Effector CD8-positive, alpha-beta T cell (primary cell): ENCODE measurements around the gene RILP.

Source experiments
- DNase-seq: peaks from one replicate; lab custom pipeline; 2025; lab: John Stamatoyannopoulos, UW

The RILP gene

GRCh38 chr17:1648173-1648962, 1.3 kb downstream of the RILP start:
- no peak for DNase-seq

- DNase-seq: no peak
Observed at GRCh38 chr17:1647802-1648171, 1.9 kb downstream of the RILP start.

DNA sequence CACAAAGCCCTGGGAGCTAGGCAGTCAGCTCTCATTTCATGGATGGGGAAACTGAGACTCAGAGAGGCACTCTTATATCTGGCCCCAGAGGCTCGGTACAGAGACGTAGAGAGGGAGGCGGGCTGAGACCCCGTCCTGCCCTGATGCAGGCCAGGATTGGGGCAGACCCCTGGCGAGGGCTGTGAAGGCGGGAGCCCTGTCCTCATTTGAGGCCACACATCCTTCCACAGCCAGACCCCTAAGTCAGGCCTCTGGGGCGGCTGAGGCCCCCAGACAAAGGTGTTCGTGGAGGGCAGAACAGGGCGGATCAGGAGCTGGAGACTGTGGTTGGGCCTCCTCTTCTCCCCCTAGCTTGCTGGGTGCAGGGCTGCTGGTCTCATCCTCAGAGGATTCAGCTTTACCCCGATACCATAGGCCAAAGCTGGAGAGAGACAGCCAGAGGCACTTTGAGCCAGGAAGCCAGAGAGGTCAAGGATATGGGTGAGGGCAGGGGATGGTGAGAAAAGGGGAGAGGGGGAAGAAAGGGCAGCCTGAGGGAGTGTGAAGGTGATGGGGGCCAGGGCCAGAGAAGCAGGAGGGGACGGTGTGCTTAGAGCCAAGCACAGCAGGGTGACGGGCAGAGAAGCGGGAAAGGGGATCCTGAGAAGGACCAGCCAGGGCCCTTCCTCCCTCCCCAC, 3.3 kb downstream of the RILP start:
- DNase-seq: no peak

GRCh38 chr17:1645207-1646171, 4.2 kb downstream of the RILP start, which contains the start of gene SCARF1:
SCARF1 (minus strand) TSS chr17:1645732; CDS start chr17:1645697, 35 bp downstream.
- no peak for DNase-seq

GRCh38 chr17:1644493-1645206, 5.0 kb downstream of the RILP start:
- no peak for DNase-seq

DNA sequence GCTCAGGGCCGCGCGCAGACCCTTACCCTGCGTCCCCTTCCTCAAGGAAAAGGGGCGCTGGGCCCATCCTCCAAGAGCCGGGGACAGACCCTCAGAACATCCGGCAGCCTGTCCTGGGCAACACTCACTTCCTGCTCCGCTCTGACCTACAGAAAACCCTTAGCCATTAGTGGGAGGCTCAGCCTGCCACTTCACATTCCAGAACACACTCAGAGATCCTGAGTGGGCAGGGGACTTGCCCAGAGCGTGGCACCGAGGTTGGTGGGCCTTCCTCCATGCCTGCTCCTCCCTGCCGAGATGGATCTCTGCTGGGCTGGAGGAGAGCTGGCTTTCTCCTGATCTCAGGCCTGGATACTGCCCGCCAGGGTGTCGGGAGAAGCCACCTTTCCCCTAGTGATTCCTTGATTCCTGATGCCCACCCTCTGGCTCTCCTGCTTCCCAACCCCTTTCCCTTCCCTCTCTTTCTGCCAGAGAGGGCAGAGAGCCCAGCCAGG, 5.6 kb downstream of the RILP start:
- no peak for DNase-seq

DNA sequence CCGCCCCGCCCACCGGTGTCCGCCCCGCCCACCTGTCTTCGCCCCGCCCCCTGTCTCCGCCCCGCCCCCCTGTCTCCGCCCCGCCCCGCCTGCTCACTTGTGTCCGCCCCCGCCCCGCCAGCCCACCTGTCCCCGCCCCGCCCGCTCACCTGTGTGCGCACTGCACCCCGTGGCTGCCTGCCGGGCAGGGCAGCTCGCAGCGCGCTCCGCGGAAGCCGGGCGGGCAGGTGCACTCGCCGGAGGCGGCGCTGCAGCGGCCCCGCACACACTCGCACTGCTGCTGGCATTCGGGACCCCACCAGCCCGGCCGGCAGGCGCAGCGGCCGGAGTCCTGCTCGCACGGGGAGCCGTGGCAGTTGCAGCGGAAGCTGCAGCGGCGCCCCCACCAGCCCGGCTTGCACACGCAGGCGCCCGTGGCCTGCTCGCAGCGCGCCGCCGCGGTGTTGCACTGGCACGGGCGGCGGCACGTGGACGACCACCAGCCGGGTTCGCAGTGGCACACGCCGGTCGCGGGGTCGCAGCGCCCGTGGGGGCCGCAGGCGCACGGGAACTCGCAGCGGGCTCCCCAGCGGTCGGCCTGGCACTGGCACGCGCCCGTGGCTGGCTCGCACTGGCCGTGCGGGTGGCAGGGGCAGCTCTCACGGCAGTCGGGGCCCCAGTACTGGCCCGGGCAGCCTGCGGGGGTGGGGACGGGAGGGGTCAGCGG, 6.2 kb downstream of the RILP start:
- peak; percentile 66 for DNase-seq

DNA sequence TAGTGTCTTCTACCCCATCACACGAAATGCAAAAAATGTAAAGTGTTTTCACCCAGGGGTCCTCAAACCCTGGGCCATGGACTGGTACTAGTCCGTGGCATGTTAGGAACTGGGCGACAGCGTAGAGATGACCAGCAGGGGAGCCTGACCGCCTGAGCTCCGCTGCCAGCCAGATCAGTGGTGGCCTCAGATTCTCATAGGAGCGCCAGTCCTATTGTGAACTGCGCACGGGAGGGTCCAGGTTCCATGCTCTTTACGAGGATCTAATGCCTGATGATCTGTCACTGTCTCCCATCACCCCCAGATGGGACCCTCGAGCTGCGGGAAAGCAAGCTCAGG, 8.6 kb downstream of the RILP start:
- DNase-seq: no peak

GRCh38 chr17:1640329-1641064, 9.2 kb downstream of the RILP start:
- DNase-seq: no peak

GRCh38 chr17:1639549-1640180, 10.0 kb downstream of the RILP start:
- no peak for DNase-seq

GRCh38 chr17:1638624-1639300, 10.9 kb downstream of the RILP start:
- DNase-seq: no peak

DNA sequence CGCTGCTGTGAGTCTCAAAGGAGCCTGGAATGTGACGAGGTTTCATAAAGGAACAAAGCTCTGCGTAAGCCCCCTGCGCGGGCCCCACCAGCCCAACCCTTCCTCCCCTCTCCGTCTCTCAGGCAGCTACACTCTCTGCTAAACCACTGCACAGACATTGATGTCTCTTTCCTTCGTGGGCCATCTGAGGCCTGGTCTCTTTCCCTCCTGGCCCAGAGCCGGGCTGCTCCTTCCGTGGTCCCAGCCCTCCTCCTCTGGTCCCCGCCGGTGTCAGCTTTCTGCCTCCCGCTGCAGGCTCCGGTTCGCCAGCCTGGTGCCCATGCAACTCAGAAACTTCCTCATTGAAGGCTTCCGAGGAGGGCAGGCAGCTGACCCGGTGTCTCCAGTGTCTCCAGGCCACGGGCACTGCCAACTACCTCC, 11.5 kb downstream of the RILP start:
- no peak for DNase-seq

DNA sequence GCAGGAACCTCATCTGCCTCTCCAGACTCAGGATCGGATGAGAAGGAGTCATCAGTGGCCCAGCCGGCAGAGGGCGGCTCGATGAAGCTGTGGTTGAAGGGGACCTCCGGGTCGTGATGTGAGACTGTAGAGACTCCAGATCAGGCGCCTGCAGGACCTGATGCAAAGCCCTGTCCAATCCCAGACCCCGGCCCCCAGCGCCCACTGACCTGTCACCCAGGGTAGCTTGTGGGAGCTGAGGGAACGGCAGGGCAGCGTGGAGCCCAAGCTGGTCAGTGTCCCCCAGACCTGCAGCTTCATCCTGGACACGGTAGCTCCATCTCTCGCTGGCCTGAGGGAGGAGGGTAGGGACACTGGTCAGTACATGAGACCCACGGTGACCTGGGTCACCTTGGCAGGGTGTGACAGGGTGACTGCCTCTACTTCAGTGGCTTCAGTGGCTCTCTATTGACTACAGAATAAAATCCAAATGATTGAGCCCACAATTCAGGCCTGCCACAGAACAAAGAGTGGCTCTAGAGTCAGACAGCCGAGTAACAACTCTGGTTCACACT, 12.9 kb downstream of the RILP start:
- DNase-seq: no peak

DNA sequence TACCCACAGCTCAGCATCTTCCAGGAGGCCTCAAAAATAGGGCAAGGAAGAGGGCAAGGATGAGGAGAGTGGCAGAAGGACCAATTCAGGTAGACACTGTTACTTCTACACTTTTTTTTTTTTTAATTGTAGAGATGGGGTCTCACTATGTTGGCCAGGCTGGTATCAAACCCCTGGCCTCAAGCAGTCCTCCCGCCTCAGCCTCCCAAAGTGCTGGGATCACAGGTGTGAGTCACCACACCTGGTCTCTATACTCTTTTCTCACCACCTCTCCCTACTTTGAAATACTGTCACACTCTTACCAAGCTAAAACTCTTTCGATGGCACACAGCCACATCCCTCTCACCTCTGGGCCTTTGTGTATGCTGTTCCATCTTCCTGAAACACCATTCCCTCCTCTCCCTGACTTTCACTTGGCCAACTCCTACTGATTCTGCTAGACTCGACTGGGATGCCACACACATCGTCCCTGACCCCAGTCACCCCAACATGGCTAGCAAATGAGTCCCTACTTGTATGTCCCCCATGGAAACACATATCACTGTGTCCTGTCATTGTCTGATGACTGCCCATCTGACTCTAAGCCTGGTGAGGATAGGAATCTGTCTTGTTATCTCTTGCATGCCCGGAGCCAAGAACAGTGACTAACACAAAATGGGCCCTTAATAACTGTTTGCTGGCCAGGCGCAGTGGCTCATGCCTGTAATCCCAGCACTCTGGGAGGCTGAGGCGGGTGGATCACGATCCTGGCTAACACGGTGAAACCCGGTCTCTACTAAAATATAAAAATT, 13.8 kb downstream of the RILP start:
- no peak for DNase-seq

GRCh38 chr17:1634841-1635650, 14.6 kb downstream of the RILP start:
- no peak for DNase-seq

- DNase-seq: no peak
Observed at GRCh38 chr17:1630662-1631061, 19.0 kb downstream of the RILP start.
